ENCODE measurements around the gene GRIP2. TPM values are rescaled to one million over a fixed set of nuclear protein-coding genes. Genes with fewer than 3 reads are reported as not detected.

Gene GRIP2
- total RNA-seq, 1 experiment from 2014 or later: 4.5 TPM

DNA sequence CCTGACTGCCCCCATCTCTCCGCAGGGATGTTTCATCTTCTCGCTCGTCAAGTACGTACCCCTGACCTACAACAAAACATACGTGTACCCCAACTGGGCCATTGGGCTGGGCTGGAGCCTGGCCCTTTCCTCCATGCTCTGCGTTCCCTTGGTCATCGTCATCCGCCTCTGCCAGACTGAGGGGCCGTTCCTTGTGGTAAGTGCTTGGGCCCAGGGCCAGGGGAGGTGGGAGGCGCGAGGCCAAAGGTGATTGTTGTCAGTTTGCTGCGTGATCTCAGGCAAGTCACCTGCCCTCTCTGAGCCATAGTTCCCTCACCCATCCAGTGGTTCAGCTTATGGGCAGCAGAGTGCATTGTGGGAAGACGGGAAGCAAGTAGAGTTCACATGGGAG lies 58.5 kb downstream of the GRIP2 start:
- H3K27ac Mint-ChIP-seq (ENCODE audit: unreplicated experiment): no peak overlapping the region
- intact Hi-C loops (cut with micrococcal nuclease; ENCODE audit: unreplicated experiment): no loop called here
- no TSS peak for BruUV-seq (replicated peaks)
- peaks cover 13% of the 10 kb centered on the region for H3K4me1 ChIP-seq
- CTCF ChIA-PET: interaction anchor here (0.6 to 0.9 kb wide), 2 partner anchors 278 to 279 kb away, joined by 3 to 4 read pairs; no protein-coding TSS in a partner anchor
- POLR2A ChIA-PET: no interaction called here
- H3K4me1 Mint-ChIP-seq (ENCODE audit: low read depth, unreplicated experiment): no peaks in the 10 kb centered on the region
- DNase-seq: no peak
- H3K27me3 Mint-ChIP-seq (ENCODE audit: insufficient read depth, unreplicated experiment): no peaks in the 10 kb centered on the region
- H3K4me3 ChIP-seq (ENCODE audit: low read depth, low read length): no peak overlapping the region
- peaks cover 58% of the 10 kb centered on the region for H3K36me3 Mint-ChIP-seq (ENCODE audit: insufficient read depth, unreplicated experiment)
- H3K36me3 ChIP-seq (ENCODE audit: control insufficient read depth, insufficient read depth, low read length): peaks cover 1% of the 10 kb centered on the region
- H3K9me3 ChIP-seq: no peaks in the 10 kb centered on the region
- no peaks in the 10 kb centered on the region for H3K9me3 Mint-ChIP-seq (ENCODE audit: unreplicated experiment)
- TF ChIP-seq, protein P1, sequence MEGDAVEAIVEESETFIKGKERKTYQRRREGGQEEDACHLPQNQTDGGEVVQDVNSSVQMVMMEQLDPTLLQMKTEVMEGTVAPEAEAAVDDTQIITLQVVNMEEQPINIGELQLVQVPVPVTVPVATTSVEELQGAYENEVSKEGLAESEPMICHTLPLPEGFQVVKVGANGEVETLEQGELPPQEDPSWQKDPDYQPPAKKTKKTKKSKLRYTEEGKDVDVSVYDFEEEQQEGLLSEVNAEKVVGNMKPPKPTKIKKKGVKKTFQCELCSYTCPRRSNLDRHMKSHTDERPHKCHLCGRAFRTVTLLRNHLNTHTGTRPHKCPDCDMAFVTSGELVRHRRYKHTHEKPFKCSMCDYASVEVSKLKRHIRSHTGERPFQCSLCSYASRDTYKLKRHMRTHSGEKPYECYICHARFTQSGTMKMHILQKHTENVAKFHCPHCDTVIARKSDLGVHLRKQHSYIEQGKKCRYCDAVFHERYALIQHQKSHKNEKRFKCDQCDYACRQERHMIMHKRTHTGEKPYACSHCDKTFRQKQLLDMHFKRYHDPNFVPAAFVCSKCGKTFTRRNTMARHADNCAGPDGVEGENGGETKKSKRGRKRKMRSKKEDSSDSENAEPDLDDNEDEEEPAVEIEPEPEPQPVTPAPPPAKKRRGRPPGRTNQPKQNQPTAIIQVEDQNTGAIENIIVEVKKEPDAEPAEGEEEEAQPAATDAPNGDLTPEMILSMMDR (IDR thresholded peaks at IDR 0.05; ENCODE audit: insufficient read depth in 1 of 2, low read depth in 1 of 2, low read length in 1 of 2, severe bottlenecking in 1 of 2, unreplicated experiment in 1 of 2): no peak
- no peaks in the 10 kb centered on the region for H3K27me3 ChIP-seq (replicated peaks; ENCODE audit: control insufficient read depth, insufficient read depth, low read length)
- H3K4me3 Mint-ChIP-seq (ENCODE audit: unreplicated experiment): no peak overlapping the region

DNA sequence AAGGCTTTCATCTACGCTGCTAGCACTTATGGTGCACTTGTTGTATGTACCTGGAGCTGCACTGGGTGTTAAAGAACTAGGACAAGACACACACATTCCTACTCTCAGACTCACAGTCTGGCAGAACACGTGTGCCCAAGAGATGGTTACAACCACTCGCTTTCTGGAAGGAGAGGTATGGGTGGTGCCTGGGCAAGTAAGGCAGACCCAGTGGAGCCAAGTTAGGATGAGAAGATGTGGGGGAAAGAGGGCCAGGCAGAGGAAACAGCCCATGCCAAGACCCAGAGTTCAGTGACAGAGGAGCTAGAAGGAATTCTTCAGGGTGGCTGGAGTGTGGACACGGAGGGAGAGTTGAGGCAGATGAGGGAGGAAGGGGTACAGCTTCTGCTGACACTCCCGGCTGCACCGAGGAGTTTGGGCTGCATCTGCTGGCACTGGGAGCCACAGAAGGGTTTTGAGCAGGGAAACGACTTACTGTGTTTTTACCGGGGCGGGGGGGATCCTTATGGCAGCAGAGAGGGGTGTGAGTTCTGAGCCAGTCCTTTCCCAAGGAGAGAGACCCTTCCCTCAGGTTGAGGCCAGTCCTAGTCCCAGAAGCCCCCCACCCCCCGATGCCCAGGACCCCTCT lies 59.0 kb downstream of the GRIP2 start:
- TF ChIP-seq, protein P1 (IDR thresholded peaks at IDR 0.05; ENCODE audit: insufficient read depth in 1 of 2, low read depth in 1 of 2, low read length in 1 of 2, severe bottlenecking in 1 of 2, unreplicated experiment in 1 of 2): no peak
- Mint-ChIP-seq H3K36me3 (ENCODE audit: insufficient read depth, unreplicated experiment) (peaks cover 58% of the 10 kb centered on the region), H3K4me3 (ENCODE audit: unreplicated experiment) (no peak overlapping the region), H3K4me1 (ENCODE audit: low read depth, unreplicated experiment) (no peaks in the 10 kb centered on the region), H3K27ac (ENCODE audit: unreplicated experiment) (peak overlapping the region; percentile 13), H3K27me3 (ENCODE audit: insufficient read depth, unreplicated experiment) (no peaks in the 10 kb centered on the region), H3K9me3 (ENCODE audit: unreplicated experiment) (no peaks in the 10 kb centered on the region)
- intact Hi-C loops (cut with micrococcal nuclease; ENCODE audit: unreplicated experiment): no loop called here
- no TSS peak for BruUV-seq (replicated peaks)
- ChIA-PET POLR2A (no interaction called here), CTCF (interaction anchor here (0.6 to 0.9 kb wide), 2 partner anchors 278 to 279 kb away, joined by 3 to 4 read pairs; no protein-coding TSS in a partner anchor)
- peaks cover 3% of the 10 kb centered on the region for H3K36me3 ChIP-seq (ENCODE audit: control insufficient read depth, insufficient read depth, low read length)
- no peak for DNase-seq
- H3K4me3 ChIP-seq (ENCODE audit: low read depth, low read length): no peak overlapping the region
- peaks cover 13% of the 10 kb centered on the region for H3K4me1 ChIP-seq
- H3K9me3 ChIP-seq: no peaks in the 10 kb centered on the region
- H3K27me3 ChIP-seq (replicated peaks; ENCODE audit: control insufficient read depth, insufficient read depth, low read length): no peaks in the 10 kb centered on the region

DNA sequence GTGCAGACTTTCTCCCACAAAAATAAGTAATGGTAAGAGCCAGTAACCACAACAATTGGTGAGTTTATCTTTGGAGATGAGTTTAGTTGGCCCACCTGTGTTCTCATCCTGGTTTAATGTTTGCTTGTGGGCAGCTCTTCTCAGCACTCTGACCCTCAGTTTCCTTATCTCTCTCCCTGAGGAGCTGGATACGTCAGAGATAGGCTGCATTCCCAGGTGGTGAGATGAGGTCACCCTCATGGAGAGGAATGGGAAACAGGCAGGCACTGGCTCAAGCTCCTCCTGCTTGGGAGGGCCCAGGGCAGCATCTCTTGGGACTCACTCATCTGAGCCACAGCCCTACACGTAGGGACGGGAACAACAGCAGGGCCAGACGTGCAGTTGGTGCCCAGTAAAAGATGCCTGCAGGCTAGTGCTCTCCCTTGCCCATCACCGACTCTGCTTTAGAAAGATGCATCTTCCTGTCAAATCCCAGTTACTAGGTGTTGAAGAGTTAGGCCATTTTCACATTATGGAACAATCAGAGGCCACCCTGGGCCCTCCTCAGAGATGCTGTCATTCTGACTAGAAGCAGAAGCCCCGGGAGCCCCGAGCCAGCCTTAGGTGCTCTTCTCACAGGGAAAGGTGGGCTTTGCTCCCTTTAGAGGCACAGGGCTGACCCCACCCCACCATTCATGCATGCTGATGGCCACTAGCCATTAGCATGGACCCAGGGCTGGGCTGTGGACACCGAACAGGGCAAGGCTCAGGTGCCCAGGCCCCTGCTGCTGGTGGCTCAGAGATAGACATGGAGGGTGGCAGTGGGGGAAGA lies 59.7 kb downstream of the GRIP2 start:
- H3K9me3 Mint-ChIP-seq (ENCODE audit: unreplicated experiment): no peaks in the 10 kb centered on the region
- Histone ChIP-seq H3K36me3 (ENCODE audit: control insufficient read depth, insufficient read depth, low read length) (peaks cover 3% of the 10 kb centered on the region), H3K27me3 (replicated peaks; ENCODE audit: control insufficient read depth, insufficient read depth, low read length) (no peaks in the 10 kb centered on the region), H3K4me1 (peaks cover 13% of the 10 kb centered on the region), H3K4me3 (ENCODE audit: low read depth, low read length) (no peak overlapping the region), H3K9me3 (no peaks in the 10 kb centered on the region)
- H3K27me3 Mint-ChIP-seq (ENCODE audit: insufficient read depth, unreplicated experiment): no peaks in the 10 kb centered on the region
- H3K27ac Mint-ChIP-seq (ENCODE audit: unreplicated experiment): peak overlapping the region; percentile 59
- peaks cover 54% of the 10 kb centered on the region for H3K36me3 Mint-ChIP-seq (ENCODE audit: insufficient read depth, unreplicated experiment)
- BruUV-seq (replicated peaks): no TSS peak
- ChIA-PET CTCF (no interaction called here), POLR2A (no interaction called here)
- DNase-seq: peak; percentile 59 to 75
- TF ChIP-seq, protein P1 (IDR thresholded peaks at IDR 0.05; ENCODE audit: insufficient read depth in 1 of 2, low read depth in 1 of 2, low read length in 1 of 2, severe bottlenecking in 1 of 2, unreplicated experiment in 1 of 2): no peak
- H3K4me3 Mint-ChIP-seq (ENCODE audit: unreplicated experiment): no peak overlapping the region
- intact Hi-C loops (cut with micrococcal nuclease; ENCODE audit: unreplicated experiment): no loop called here
- no peaks in the 10 kb centered on the region for H3K4me1 Mint-ChIP-seq (ENCODE audit: low read depth, unreplicated experiment)
